Activated CD8-positive, alpha-beta memory T cell treated with anti-CD3 and anti-CD28 coated beads for 4 hours (primary cell): ENCODE measurements around the gene HMGXB3.

Source experiments
- DNase-seq, 2 donors: peaks; one replicate each; pipeline ENCODE4 v3.0.0-alpha.2; 2020; ENCODE audit warnings: low read depth in 2 of 2

HMGXB3 gene

GRCh38 chr5:150053713-150054392, 53.3 kb downstream of the HMGXB3 start:
- no peak for DNase-seq

GRCh38 chr5:150054569-150054968, 54.0 kb downstream of the HMGXB3 start:
- DNase-seq, result no peak

GRCh38 chr5:150055326-150056074, 55.0 kb downstream of the HMGXB3 start:
- no peak for DNase-seq

- DNase-seq, result no peak
These were observed 55.5 kb downstream of the HMGXB3 start for GRCh38 chr5:150056075-150056443.

GRCh38 chr5:150057052-150057451, 56.5 kb downstream of the HMGXB3 start:
- DNase-seq, result no peak

- DNase-seq, result no peak
These were observed 57.0 kb downstream of the HMGXB3 start for GRCh38 chr5:150057511-150057910.

GRCh38 chr5:150057996-150058395, 57.5 kb downstream of the HMGXB3 start:
- DNase-seq, result no peak

GRCh38 chr5:150058480-150059126, 58.1 kb downstream of the HMGXB3 start:
- DNase-seq, result no peak

- no peak for DNase-seq
These were observed 59.1 kb downstream of the HMGXB3 start for GRCh38 chr5:150059623-150060022.

- no peak for DNase-seq
These were observed 59.9 kb downstream of the HMGXB3 start for GRCh38 chr5:150060471-150060870.

GRCh38 chr5:150061538-150061995, 61.0 kb downstream of the HMGXB3 start:
- no peak for DNase-seq

- no peak for DNase-seq
These were observed 61.8 kb downstream of the HMGXB3 start for GRCh38 chr5:150062216-150062922.

- no peak for DNase-seq
These were observed 63.1 kb downstream of the HMGXB3 start for GRCh38 chr5:150063638-150064037.

- DNase-seq, result no peak
These were observed 64.2 kb downstream of the HMGXB3 start for GRCh38 chr5:150064681-150065220.

GRCh38 chr5:150065346-150065745, 64.8 kb downstream of the HMGXB3 start:
- DNase-seq, result no peak

- DNase-seq, result no peak
These were observed 65.3 kb downstream of the HMGXB3 start for GRCh38 chr5:150065886-150066285.

GRCh38 chr5:150066436-150066835, 65.9 kb downstream of the HMGXB3 start:
- DNase-seq, result no peak

- DNase-seq, result no peak
These were observed 66.4 kb downstream of the HMGXB3 start for GRCh38 chr5:150066901-150067396.

GRCh38 chr5:150067405-150067960, 66.9 kb downstream of the HMGXB3 start:
- DNase-seq, result no peak

- DNase-seq, result no peak
These were observed 67.5 kb downstream of the HMGXB3 start for GRCh38 chr5:150068071-150068470.

- DNase-seq, result no peak
These were observed 67.9 kb downstream of the HMGXB3 start for GRCh38 chr5:150068472-150068871.
